ENCODE measurements around the gene IDH1.

The IDH1 gene

GRCh38 chr2:208254871-208255556 is at the start of gene IDH1:
Gene IDH1, minus strand, starts transcription at chr2:208255071. Its CDS starts 3,520 bp downstream, at chr2:208251551.
- peak; percentile 96 for DNase-seq (ENCODE audit: low spot score)
- in situ Hi-C loops (cut with MboI; ENCODE audit: low sequenced_read_pairs, unreplicated experiment) = no loop called here
- peak; percentile 27 for TF ChIP-seq CTCF (IDR thresholded peaks at IDR 0.05; ENCODE audit: borderline replicate concordance, control extremely low read depth, extremely low read depth, insufficient read depth, missing control alignments)

GRCh38 chr2:208304157-208304556 is 49.3 kb upstream of the IDH1 start:
- no peak for TF ChIP-seq CTCF (IDR thresholded peaks at IDR 0.05; ENCODE audit: borderline replicate concordance, control extremely low read depth, extremely low read depth, insufficient read depth, missing control alignments)
- in situ Hi-C loops (cut with MboI; ENCODE audit: low sequenced_read_pairs, unreplicated experiment) = no loop called here
- no peak for DNase-seq (ENCODE audit: low spot score)

- in situ Hi-C loops (cut with MboI; ENCODE audit: low sequenced_read_pairs, unreplicated experiment) = no loop called here
- no peak for DNase-seq (ENCODE audit: low spot score)
- TF ChIP-seq CTCF (IDR thresholded peaks at IDR 0.05; ENCODE audit: borderline replicate concordance, control extremely low read depth, extremely low read depth, insufficient read depth, missing control alignments) = no peak
These were observed 46.2 kb upstream of the IDH1 start for GRCh38 chr2:208300847-208301618.

- TF ChIP-seq CTCF (IDR thresholded peaks at IDR 0.05; ENCODE audit: borderline replicate concordance, control extremely low read depth, extremely low read depth, insufficient read depth, missing control alignments) = no peak
- DNase-seq (ENCODE audit: low spot score) = no peak
- in situ Hi-C loops (cut with MboI; ENCODE audit: low sequenced_read_pairs, unreplicated experiment) = no loop called here
These were observed 43.1 kb upstream of the IDH1 start for GRCh38 chr2:208297961-208298360.

- no peak for DNase-seq (ENCODE audit: low spot score)
- in situ Hi-C loops (cut with MboI; ENCODE audit: low sequenced_read_pairs, unreplicated experiment) = no loop called here
These were observed 41.7 kb upstream of the IDH1 start for GRCh38 chr2:208296610-208297009.

GRCh38 chr2:208295834-208296233 is 41.0 kb upstream of the IDH1 start:
- in situ Hi-C loops (cut with MboI; ENCODE audit: low sequenced_read_pairs, unreplicated experiment) = no loop called here
- DNase-seq (ENCODE audit: low spot score) = no peak
- TF ChIP-seq CTCF (IDR thresholded peaks at IDR 0.05; ENCODE audit: borderline replicate concordance, control extremely low read depth, extremely low read depth, insufficient read depth, missing control alignments) = no peak

More at GRCh38 chr2:208296610-208297009, 41.7 kb upstream of the IDH1 start:
- TF ChIP-seq CTCF (IDR thresholded peaks at IDR 0.05; ENCODE audit: borderline replicate concordance, control extremely low read depth, extremely low read depth, insufficient read depth, missing control alignments) = no peak

Measured in GM13976 (cell line).